Suppressor macrophage treated with lipopolysaccharide for 1 hour (primary cell): ENCODE results near the gene RAC3.

Experiments
- DNase-seq, 3 donors: peaks; one replicate each; pipeline ENCODE4 v3.0.0-alpha.2; 2020 to 2022

The RAC3 gene

DNA sequence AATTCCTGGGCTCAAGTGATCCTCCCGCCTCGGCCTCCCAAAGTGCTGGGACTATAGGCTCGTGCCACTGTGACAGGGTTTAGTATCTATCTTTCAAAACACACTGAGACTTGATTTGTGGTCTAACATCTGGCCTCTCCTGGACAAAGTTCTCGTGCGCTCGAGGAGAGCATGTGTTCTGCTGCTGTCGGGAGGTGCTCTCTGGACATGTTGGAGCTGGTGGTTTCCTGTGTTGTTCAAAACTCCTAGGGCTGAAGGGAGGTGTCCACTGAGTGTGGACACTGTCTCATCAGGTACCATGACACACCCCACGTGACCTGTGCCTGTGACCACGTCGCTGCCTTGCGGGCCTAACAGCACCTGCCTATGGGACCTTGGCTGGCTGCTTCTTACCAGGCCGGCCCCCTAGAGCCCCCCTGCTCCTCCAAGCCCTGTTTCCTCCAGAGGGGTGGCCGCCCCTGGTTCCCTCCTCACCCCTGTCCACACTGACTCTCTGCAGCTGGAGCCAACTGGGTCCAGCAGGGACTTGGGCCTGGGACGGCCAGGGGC lies 14.5 kb downstream of the RAC3 start:
- DNase-seq: no peak

DNA sequence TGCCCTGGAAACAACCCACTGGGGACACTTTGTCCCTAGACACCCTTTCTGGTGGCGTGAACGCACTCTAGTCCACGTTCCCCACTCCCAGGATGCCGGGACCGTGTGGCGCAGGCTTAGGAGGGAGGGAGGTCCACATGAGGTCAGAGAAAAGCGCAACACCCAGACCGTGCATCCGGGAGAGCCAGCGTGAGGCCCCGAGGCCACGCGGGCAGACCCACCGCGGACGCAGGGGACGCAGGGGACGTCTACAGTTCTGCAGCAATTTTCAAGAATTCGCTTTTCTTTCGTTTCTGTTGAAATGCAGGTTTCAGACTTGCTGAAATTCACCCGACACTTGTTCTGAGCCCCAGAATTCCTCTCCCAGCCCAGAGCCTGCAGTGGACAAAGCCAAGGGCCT lies 15.4 kb downstream of the RAC3 start:
- DNase-seq: no peak

DNA sequence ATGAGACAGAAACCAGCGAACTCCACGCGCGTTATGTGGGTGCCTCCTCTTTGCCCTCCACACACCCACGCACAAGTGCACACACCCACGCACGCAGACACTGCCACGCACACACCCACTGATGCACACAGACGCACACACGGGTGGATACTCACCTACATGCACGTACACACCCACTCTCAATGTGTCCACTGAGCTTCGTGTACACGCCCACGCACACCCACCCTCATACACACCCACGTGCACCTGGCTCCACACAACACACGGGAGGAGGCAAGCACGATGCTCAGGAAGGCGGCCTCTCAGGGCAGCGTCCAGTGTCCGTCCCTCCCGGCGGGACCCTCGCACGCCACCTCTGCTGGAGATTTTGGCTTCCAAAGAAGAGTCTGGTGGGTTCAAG lies 15.9 kb downstream of the RAC3 start:
- no peak for DNase-seq

- no peak for DNase-seq
These were observed 16.6 kb downstream of the RAC3 start for GRCh38 chr17:82047914-82048570.

- no peak for DNase-seq
These were observed 17.1 kb downstream of the RAC3 start for GRCh38 chr17:82048571-82048971.

- DNase-seq: no peak
These were observed 17.6 kb downstream of the RAC3 start for GRCh38 chr17:82049106-82049505.

GRCh38 chr17:82049521-82049971 lies 18.1 kb downstream of the RAC3 start:
- no peak for DNase-seq

GRCh38 chr17:82050152-82050760 lies 18.8 kb downstream of the RAC3 start:
- no peak for DNase-seq

DNA sequence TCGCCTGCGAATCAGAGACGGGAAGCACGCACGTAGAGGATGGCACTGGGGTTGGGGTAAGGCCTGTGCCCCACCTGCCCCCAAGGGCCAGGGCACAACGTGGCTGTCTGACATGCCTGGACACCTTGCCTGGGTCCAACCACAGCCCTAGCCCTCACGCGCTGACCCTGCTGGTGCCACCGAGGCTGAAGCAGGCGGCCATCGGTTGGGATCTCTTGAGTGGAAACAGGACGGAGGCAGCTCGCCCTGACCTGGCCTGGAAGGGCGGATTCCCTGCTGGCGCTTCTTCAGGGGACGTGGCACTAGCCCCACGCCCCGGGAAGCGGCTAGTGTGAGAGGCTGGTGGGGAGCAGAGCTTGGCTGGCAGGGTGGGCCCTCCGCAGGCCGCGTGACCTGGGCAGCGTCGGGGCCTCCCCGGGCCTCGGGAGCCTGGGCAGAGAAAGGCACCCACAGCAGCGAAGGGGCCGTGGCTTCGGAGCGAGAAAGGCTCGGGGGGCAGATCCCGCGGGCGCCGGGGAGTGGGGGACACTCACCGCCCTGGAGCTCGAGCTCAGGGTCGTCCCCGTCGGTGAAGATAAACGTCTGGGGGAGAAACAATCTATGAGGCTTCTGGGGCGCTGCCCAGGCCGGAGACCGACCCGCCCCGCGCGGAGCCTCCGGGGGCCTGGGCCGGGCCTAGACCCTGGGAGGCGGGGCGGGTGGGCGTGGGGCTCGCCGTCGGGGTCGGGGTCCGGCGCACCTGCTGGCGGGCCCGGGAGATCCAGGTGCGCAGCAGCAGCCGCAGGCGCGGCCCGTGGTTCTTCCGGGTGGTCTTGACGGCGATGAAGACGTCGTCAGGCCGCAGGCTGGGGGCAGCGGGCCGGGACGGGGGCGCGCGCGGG lies 19.5 kb downstream of the RAC3 start:
- no peak for DNase-seq

- DNase-seq: peak; percentile 62 to 93 (median 82)
These were observed 20.5 kb downstream of the RAC3 start, which contains the start of the genes GPS1 and RFNG for GRCh38 chr17:82051776-82052637. TSS of gene GPS1 (plus strand) at chr17:82051898. CDS start at chr17:82051932, 34 bp downstream. TSS of gene RFNG (minus strand) at chr17:82051811. CDS start at chr17:82051766, 45 bp downstream.

GRCh38 chr17:82052638-82053059 lies 21.2 kb downstream of the RAC3 start:
- no peak for DNase-seq

- no peak for DNase-seq
These were observed 21.7 kb downstream of the RAC3 start for GRCh38 chr17:82053130-82053529.

DNA sequence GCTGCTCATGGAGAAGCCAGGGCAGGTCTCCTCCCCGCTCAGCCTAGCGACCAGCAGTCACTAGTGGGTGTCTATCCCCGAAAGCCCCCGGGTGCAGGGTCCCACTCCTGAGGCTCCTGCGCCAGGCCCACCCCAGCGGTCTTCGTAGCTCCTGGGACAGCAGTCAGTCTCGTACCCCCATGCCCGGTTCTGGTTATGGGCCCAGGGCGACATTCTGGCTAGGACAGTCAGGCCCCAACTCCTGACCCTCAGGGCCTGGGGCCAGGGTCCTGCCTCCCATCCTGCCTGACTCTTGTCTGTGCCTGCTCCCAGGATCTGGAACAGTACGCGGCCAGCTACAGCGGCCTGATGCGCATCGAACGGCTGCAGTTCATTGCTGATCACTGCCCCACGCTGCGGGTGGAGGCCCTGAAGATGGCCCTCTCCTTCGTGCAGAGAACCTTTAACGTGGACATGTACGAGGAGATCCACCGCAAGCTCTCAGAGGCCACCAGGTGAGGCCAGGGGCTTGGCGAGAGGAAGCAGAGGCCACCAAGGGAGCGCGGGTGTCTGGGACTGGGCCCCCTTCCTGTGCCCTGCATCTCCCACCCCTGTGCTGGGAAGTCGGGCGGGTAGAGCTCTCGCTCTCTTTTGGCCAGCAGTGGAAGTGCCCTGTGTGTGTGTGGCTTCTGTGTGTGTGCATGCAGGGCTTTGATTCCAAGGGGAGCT lies 22.2 kb downstream of the RAC3 start:
- DNase-seq: no peak

DNA sequence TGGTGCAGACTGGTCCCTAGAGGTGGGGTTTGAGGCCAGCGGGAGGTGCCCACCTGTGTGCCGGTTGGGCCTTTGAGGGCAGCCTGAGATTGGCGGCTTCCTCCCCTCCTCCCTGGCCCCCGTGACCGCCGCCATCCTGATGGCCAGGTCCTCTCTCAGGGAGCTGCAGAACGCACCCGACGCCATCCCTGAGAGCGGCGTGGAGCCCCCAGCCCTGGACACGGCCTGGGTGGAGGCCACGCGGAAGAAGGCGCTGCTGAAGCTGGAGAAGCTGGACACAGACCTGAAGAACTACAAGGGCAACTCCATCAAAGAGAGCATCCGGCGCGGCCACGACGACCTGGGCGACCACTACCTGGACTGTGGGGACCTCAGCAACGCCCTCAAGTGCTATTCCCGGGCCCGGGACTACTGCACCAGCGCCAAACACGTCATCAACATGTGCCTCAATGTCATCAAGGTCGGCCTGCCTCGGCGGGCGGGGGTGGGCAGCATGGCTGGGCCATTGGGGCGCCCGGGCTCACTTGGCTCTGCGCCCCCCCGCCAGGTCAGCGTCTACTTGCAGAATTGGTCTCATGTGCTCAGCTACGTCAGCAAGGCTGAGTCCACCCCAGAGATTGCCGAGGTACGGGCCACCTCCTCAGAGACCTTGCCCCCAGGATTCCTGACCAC lies 23.0 kb downstream of the RAC3 start:
- DNase-seq: no peak

GRCh38 chr17:82055023-82055964 lies 23.8 kb downstream of the RAC3 start:
- no peak for DNase-seq

DNA sequence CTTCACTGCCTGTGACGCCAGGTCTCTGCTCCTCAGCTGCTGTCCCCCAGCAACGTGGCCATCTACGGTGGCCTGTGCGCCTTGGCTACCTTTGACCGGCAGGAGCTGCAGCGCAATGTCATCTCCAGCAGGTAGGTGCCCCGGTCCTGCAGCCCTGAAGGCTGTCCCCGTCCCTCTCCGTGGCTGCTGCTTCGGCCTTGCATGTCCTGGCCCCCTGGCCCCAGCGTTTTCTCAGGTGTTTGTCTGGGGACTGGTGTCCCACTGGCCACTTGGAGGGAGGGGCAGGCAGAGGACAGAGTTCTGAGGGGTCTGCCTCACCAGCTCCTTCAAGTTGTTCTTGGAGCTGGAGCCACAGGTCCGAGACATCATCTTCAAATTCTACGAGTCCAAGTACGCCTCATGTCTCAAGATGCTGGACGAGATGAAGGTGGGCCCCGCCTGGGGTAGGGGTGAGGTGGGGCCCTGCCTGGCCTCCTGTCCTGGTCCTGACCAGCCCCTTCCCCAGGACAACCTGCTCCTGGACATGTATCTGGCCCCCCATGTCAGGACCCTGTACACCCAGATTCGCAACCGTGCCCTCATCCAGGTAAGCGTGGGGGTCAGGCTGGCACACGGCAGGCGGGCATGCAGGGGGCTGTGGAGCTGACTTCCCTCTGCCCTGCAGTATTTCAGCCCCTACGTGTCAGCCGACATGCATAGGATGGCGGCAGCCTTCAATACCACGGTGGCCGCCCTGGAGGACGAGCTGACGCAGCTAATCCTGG lies 24.7 kb downstream of the RAC3 start:
- no peak for DNase-seq

- no peak for DNase-seq
These were observed 25.5 kb downstream of the RAC3 start for GRCh38 chr17:82056729-82057621.
